Measurements from ENCODE around the gene EME1. TPM values are rescaled to one million over a fixed set of nuclear protein-coding genes. Genes with fewer than 3 reads are reported as not detected.

The EME1 gene
- total and polyA plus RNA-seq, 2 of the 13 experiments (the other 11 are each of a cell fraction or from before 2014, with no cell fraction given) = 20.7 to 24.6 TPM

GRCh38 chr17:50423553-50424159 lies 50.6 kb downstream of the EME1 start (continued):
- TF ChIP-seq ZBED4 (CRISPR knock-in tag; IDR thresholded peaks at IDR 0.05; ENCODE audit: borderline replicate concordance) (peak; percentile 78; the same call in 1 of the 2 replicates), ZNF12 (CRISPR knock-in tag; IDR thresholded peaks at IDR 0.05) (peak; percentile 62; the same call in 1 of the 2 replicates), DPF2 (CRISPR knock-in tag; IDR thresholded peaks at IDR 0.05; ENCODE audit: borderline replicate concordance, low read depth) (peak; percentile 79), FOSL1 (CRISPR knock-in tag; IDR thresholded peaks at IDR 0.05; ENCODE audit: borderline replicate concordance) (no peak), MLX (CRISPR knock-in tag; IDR thresholded peaks at IDR 0.05) (peak; percentile 74; the same call in 1 of the 2 replicates), CHD4 (IDR thresholded peaks at IDR 0.05; ENCODE audit: borderline replicate concordance, low read length) (peak; percentile 79), HMGXB3 (CRISPR knock-in tag; IDR thresholded peaks at IDR 0.05; ENCODE audit: borderline replicate concordance) (peak; percentile 91), ZNF589 (CRISPR knock-in tag; conservative IDR thresholded peaks at IDR 0.05) (no peak), ZNF501 (CRISPR knock-in tag; IDR thresholded peaks at IDR 0.05) (peak; percentile 54; the same call in 1 of the 2 replicates), CENPX (CRISPR knock-in tag; IDR thresholded peaks at IDR 0.05) (no peak), UBTF (CRISPR knock-in tag; IDR thresholded peaks at IDR 0.05) (no peak), NFIB (CRISPR knock-in tag; IDR thresholded peaks at IDR 0.05; ENCODE audit: borderline replicate concordance) (no peak), FOSL2 (CRISPR knock-in tag; IDR thresholded peaks at IDR 0.05) (peak; percentile 59), ETS1 (CRISPR knock-in tag; IDR thresholded peaks at IDR 0.05) (no peak), STAG1 (CRISPR knock-in tag; IDR thresholded peaks at IDR 0.05) (no peak)
